GM23338 (cell line): ENCODE measurements around the gene TMEM179. TPM values are rescaled to one million over a fixed set of nuclear protein-coding genes. Genes with fewer than 3 reads are reported as not detected.

Experiments
- ATAC-seq: fragments of 200-7000 bp; cut with Tn5 transposase; 3 replicates; pipeline ENCODE4 v1.9.1; 2020
- DNase-seq: peaks from one replicate; pipeline ENCODE4 v3.0.0-alpha.2; 2015; ENCODE audit warnings: low spot score
- H2AFZ ChIP-seq: fragments of 200-600 bp; sonication (generic); 2 replicates; pipeline ENCODE4 v1.8.0; 2016; ENCODE audit warnings: antibody characterized with exemption, mild to moderate bottlenecking, moderate library complexity
- H3F3A ChIP-seq: fragments of 200-600 bp; sonication (generic); replicated peaks from 2 replicates; pipeline ENCODE4 v1.8.0; 2017; ENCODE audit warnings: antibody characterized with exemption, mixed run types, low read depth
- H3K27ac ChIP-seq: fragments of 200-600 bp; sonication (generic); 2 replicates; pipeline ENCODE4 v1.6.1; 2016; ENCODE audit warnings: low read depth
- H3K27me3 ChIP-seq: fragments of 200-600 bp; sonication (generic); 2 replicates; pipeline ENCODE4 v1.8.0; 2016; ENCODE audit warnings: mild to moderate bottlenecking, mixed run types, moderate library complexity; ENCODE audit not compliant: insufficient read depth
- H3K36me3 ChIP-seq: fragments of 200-600 bp; sonication (generic); 2 replicates; pipeline ENCODE4 v1.8.0; 2016; ENCODE audit warnings: mild to moderate bottlenecking; ENCODE audit not compliant: insufficient read depth
- H3K4me1 ChIP-seq: fragments of 200-600 bp; sonication (generic); 2 replicates; pipeline ENCODE4 v1.8.0; 2016; ENCODE audit warnings: mild to moderate bottlenecking, moderate library complexity; ENCODE audit not compliant: insufficient read depth
- H3K4me2 ChIP-seq: fragments of 200-600 bp; sonication (generic); 2 replicates; pipeline ENCODE4 v1.7.1; 2017; ENCODE audit warnings: mixed run types
- H3K4me3 ChIP-seq: fragments of 200-600 bp; sonication (generic); 2 replicates; pipeline ENCODE4 v1.6.1; 2016; ENCODE audit warnings: mixed run types
- H3K79me2 ChIP-seq: fragments of 200-600 bp; sonication (generic); replicated peaks from 2 replicates; pipeline ENCODE4 v1.8.0; 2017; ENCODE audit warnings: mild to moderate bottlenecking; ENCODE audit not compliant: insufficient read depth
- H3K9me2 ChIP-seq: fragments of 200-600 bp; sonication (generic); 2 replicates; pipeline ENCODE4 v1.8.0; 2017; ENCODE audit not compliant: insufficient read depth
- H4K20me1 ChIP-seq: fragments of 200-600 bp; sonication (generic); replicated peaks from 2 replicates; pipeline ENCODE4 v1.8.0; 2017; ENCODE audit warnings: mild to moderate bottlenecking; ENCODE audit not compliant: insufficient read depth
- H3K27ac Mint-ChIP-seq: 2 replicates; pipeline ENCODE4 v1.8.0; 2020; ENCODE audit warnings: inconsistent platforms, mild to moderate bottlenecking, moderate library complexity, mixed read lengths
- H3K27me3 Mint-ChIP-seq: 3 replicates; pipeline ENCODE4 v1.8.0; 2022; ENCODE audit warnings: low read depth, mild to moderate bottlenecking, moderate library complexity, mixed read lengths, inconsistent platforms; ENCODE audit not compliant: insufficient read depth, poor library complexity
- H3K36me3 Mint-ChIP-seq: 3 replicates; pipeline ENCODE4 v1.8.0; 2021; ENCODE audit warnings: low read depth, mild to moderate bottlenecking, inconsistent platforms, moderate library complexity, mixed read lengths
- H3K4me1 Mint-ChIP-seq: 3 replicates; pipeline ENCODE4 v1.8.0; 2020; ENCODE audit warnings: mild to moderate bottlenecking, inconsistent platforms, mixed read lengths
- H3K4me3 Mint-ChIP-seq: 3 replicates; pipeline ENCODE4 v1.8.0; 2021; ENCODE audit warnings: moderate library complexity, mild to moderate bottlenecking, inconsistent platforms, mixed read lengths
- H3K9me3 Mint-ChIP-seq: 3 replicates; pipeline ENCODE4 v1.8.0; 2020; ENCODE audit warnings: moderate library complexity, mild to moderate bottlenecking, inconsistent platforms, mixed read lengths
- CREB1 ChIP-seq: fragments of 250-450 bp; sonication (Bioruptor Pico); IDR thresholded peaks from 2 replicates; pipeline ENCODE4 v1.5.0; 2020; ENCODE audit warnings: low read depth, mild to moderate bottlenecking, moderate library complexity
- CTCF ChIP-seq, 2 experiments: fragments of 200-600 bp in 1 of 2; sonication (generic) in 1 of 2; conservative IDR thresholded peaks; 2 replicates each; pipeline versions ENCODE4 v1.5.1 to v1.6.1; 2016 to 2017; ENCODE audit warnings: antibody characterized with exemption in 2 of 2, low read depth in 2 of 2, mild to moderate bottlenecking in 2 of 2, moderate library complexity in 1 of 2
- ETS1 ChIP-seq: IDR thresholded peaks from 2 replicates; pipeline ENCODE4 v1.6.1; 2016; ENCODE audit warnings: antibody characterized with exemption
- EZH2 ChIP-seq: fragments of 200-600 bp; sonication (generic); IDR thresholded peaks from one replicate; pipeline ENCODE4 v1.8.0; 2017; ENCODE audit warnings: antibody characterized with exemption, mild to moderate bottlenecking, low read depth; ENCODE audit not compliant: unreplicated experiment
- EZH2phosphoT487 ChIP-seq: fragments of 200-600 bp; sonication (generic); IDR thresholded peaks from one replicate; pipeline ENCODE4 v1.8.1; 2018; ENCODE audit warnings: antibody characterized with exemption; ENCODE audit not compliant: unreplicated experiment
- JUNB ChIP-seq: IDR thresholded peaks from one replicate; pipeline ENCODE4 v1.6.1; 2016; ENCODE audit warnings: antibody characterized with exemption; ENCODE audit not compliant: unreplicated experiment
- NANOG ChIP-seq: IDR thresholded peaks from 2 replicates; pipeline ENCODE4 v1.6.1; 2016; ENCODE audit warnings: antibody characterized with exemption, borderline replicate concordance
- POLR2AphosphoS5 ChIP-seq: IDR thresholded peaks from 2 replicates; pipeline ENCODE4 v1.6.1; 2016; ENCODE audit warnings: antibody characterized with exemption, low read depth
- REST ChIP-seq: IDR thresholded peaks from one replicate; pipeline ENCODE4 v1.6.1; 2018; ENCODE audit warnings: antibody characterized with exemption; ENCODE audit not compliant: unreplicated experiment
- STAT1 ChIP-seq: IDR thresholded peaks from one replicate; pipeline ENCODE4 v1.6.1; 2016; ENCODE audit warnings: antibody characterized with exemption; ENCODE audit not compliant: unreplicated experiment
- ZNF114 ChIP-seq: fragments of 250-450 bp; sonication (Bioruptor Pico); IDR thresholded peaks from 2 replicates; pipeline ENCODE4 v1.5.0; 2020; ENCODE audit warnings: mild to moderate bottlenecking, moderate library complexity
- ZNF331 ChIP-seq: fragments of 250-450 bp; sonication (Bioruptor Pico); IDR thresholded peaks from 2 replicates; pipeline ENCODE4 v1.5.0; 2020; ENCODE audit warnings: low read depth, mild to moderate bottlenecking, moderate library complexity
- ZNF462 ChIP-seq: fragments of 250-450 bp; sonication (Bioruptor Pico); IDR thresholded peaks from 2 replicates; pipeline ENCODE4 v1.5.0; 2020; ENCODE audit warnings: mild to moderate bottlenecking, moderate library complexity
- polyA plus RNA-seq: library from polyadenylated mRNA; unstranded; fragments of >200 nt; fragmentation: Nextera tagmentation; extraction: Ambion mirVana; gene quantifications from 2 replicates; pipeline ENCODE4 v1.2.1, GENCODE V29; 2016
- total RNA-seq: library from RNA; depleted of rRNA; stranded (reverse); fragments of >200 nt; shearing (Covaris generic); gene quantifications from 2 replicates; pipeline ENCODE4 v1.2.3, GENCODE V29; 2014

The TMEM179 gene
- total and polyA plus RNA-seq, 2 experiments from 2014 or later = 1.0 to 4.8 TPM

GRCh38 chr14:104557086-104557485 lies 47.5 kb downstream of the TMEM179 start:
- no peaks in the 10 kb centered on the region for H3K27me3 ChIP-seq
- no peaks in the 10 kb centered on the region for H3K9me3 Mint-ChIP-seq
- no peaks in the 10 kb centered on the region for H3K4me1 ChIP-seq
- ATAC-seq (no peak), DNase-seq (no peak)
- no peaks in the 10 kb centered on the region for H3K79me2 ChIP-seq
- H3K27ac ChIP-seq = no peak overlapping the region
- H3K9me2 ChIP-seq = no peaks in the 10 kb centered on the region
- H3K36me3 ChIP-seq = no peaks in the 10 kb centered on the region
- no peak overlapping the region for H3K4me3 Mint-ChIP-seq
- H4K20me1 ChIP-seq = no peaks in the 10 kb centered on the region
- no peak overlapping the region for H3K4me2 ChIP-seq
- H3K27me3 Mint-ChIP-seq = peaks cover 11% of the 10 kb centered on the region
- no peaks in the 10 kb centered on the region for H3F3A ChIP-seq
- no peak for TF ChIP-seq REST
- TF ChIP-seq CREB1 (CRISPR knock-in tag) = no peak
- TF ChIP-seq ZNF462 (CRISPR knock-in tag) = no peak
- no peak for TF ChIP-seq ZNF331 (CRISPR knock-in tag)
- TF ChIP-seq EZH2 = no peak
- TF ChIP-seq ETS1 = no peak
- no peak for TF ChIP-seq ZNF114
- no peak for TF ChIP-seq EZH2phosphoT487
- TF ChIP-seq JUNB = no peak
- no peak for TF ChIP-seq CTCF (conservative IDR thresholded peaks at IDR 0.05; ENCODE audit: low read depth in 2 of 2)
- TF ChIP-seq STAT1 = no peak
- TF ChIP-seq NANOG = no peak
- TF ChIP-seq POLR2AphosphoS5 = no peak
- H3K4me3 ChIP-seq = no peak overlapping the region
- H3K36me3 Mint-ChIP-seq = no peaks in the 10 kb centered on the region
- H3K27ac Mint-ChIP-seq = no peak overlapping the region
- H2AFZ ChIP-seq = no peak overlapping the region
- H3K4me1 Mint-ChIP-seq = no peaks in the 10 kb centered on the region
